ENCODE data around the gene HSD17B8.
"Not testable (repeated sequence)": the region's sequence is repeated elsewhere in the genome, so short reads cannot be mapped to it uniquely, and the experiment has no call there.

The HSD17B8 gene

GRCh38 chr6:33207552-33208090, 3.2 kb downstream of the HSD17B8 start:
- peak; percentile 35 for DNase-seq

- peak; percentile 81 for DNase-seq
Observed at GRCh38 chr6:33208091-33208967, 3.9 kb downstream of the HSD17B8 start, which contains the start of gene RING1. Gene RING1 (plus strand): TSS chr6:33208500. CDS start chr6:33208823, 323 bp downstream.

- DNase-seq = no peak
Observed at GRCh38 chr6:33209856-33210255, 5.4 kb downstream of the HSD17B8 start.

GRCh38 chr6:33211136-33211535, 6.7 kb downstream of the HSD17B8 start:
- no peak for DNase-seq

- no peak for DNase-seq
Observed at GRCh38 chr6:33211666-33212422, 7.4 kb downstream of the HSD17B8 start.

- no peak for DNase-seq
Observed at GRCh38 chr6:33212857-33213165, 8.4 kb downstream of the HSD17B8 start.

GRCh38 chr6:33213166-33213988, 8.9 kb downstream of the HSD17B8 start:
- no peak for DNase-seq

GRCh38 chr6:33213989-33214335, 9.5 kb downstream of the HSD17B8 start:
- DNase-seq = no peak

GRCh38 chr6:33215271-33216116, 11.0 kb downstream of the HSD17B8 start:
- DNase-seq = no peak

- no peak for DNase-seq
Observed at GRCh38 chr6:33216117-33216649, 11.7 kb downstream of the HSD17B8 start.

- DNase-seq = no peak
Observed at GRCh38 chr6:33217246-33217645, 12.8 kb downstream of the HSD17B8 start.

- DNase-seq = no peak
Observed at GRCh38 chr6:33217681-33218080, 13.2 kb downstream of the HSD17B8 start.

GRCh38 chr6:33226503-33227120, 22.2 kb downstream of the HSD17B8 start:
- DNase-seq = not testable (repeated sequence)

- no peak for DNase-seq
Observed at GRCh38 chr6:33235221-33235634, 30.8 kb downstream of the HSD17B8 start.

- DNase-seq = peak; percentile 64
Observed at GRCh38 chr6:33236328-33236727, 31.9 kb downstream of the HSD17B8 start.

- DNase-seq = no peak
Observed at GRCh38 chr6:33236852-33237251, 32.4 kb downstream of the HSD17B8 start.

GRCh38 chr6:33237741-33238140, 33.3 kb downstream of the HSD17B8 start:
- DNase-seq = no peak

- DNase-seq = no peak
Observed at GRCh38 chr6:33241968-33242367, 37.5 kb downstream of the HSD17B8 start.

GRCh38 chr6:33243476-33243875, 39.0 kb downstream of the HSD17B8 start:
- DNase-seq = no peak

- DNase-seq = peak; percentile 90
Observed at GRCh38 chr6:33247977-33248642, 43.7 kb downstream of the HSD17B8 start.

GRCh38 chr6:33248643-33248931, 44.1 kb downstream of the HSD17B8 start:
- no peak for DNase-seq

Data from hematopoietic multipotent progenitor cell treated with erythropoietin and hydrocortisone succinate and interleukin-3 and kit ligand, for 8 days (in vitro differentiated cells).